CD4-positive, alpha-beta T cell treated with Interferon gamma for 1 hour (primary cell): Measurements from ENCODE around the gene KRTAP10-9.
"Not testable (repeated sequence)": the region's sequence is repeated elsewhere in the genome, so short reads cannot be mapped to it uniquely, and the experiment has no call there.

Source experiments
- DNase-seq: peaks from one replicate; pipeline ENCODE4 v3.0.0-alpha.2; 2020

The KRTAP10-9 gene

DNA sequence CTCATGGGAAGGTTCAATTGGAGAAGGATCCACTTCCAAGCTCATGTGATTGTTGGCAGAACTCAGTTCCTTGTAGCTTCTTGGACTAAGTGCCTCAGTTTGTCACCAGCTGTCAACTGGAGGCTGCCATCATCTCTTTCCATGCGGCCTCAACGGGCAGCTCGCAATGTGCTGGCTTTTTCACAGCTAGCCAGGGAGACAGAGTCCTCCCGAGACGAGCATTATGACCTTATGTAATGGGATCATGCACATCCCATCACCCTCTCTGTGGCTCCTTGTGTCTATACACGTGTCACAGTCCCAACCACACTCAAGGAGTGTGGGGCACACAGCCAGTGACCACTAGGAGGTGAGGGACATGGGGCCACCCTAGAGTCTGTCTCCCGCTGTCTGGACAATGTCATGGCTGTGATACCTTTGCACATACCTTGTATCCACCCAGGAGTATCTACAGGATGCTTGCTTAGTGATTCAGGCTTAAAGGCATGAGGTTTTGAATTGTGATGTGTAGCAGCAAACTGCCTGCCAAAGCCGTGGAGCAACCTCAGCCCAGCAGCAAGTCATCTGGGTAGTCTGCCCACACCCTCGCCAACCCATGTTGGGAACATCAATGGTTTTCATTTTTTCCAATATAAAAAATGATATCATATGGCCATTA, 30.7 kb upstream of the KRTAP10-9 start:
- no peak for DNase-seq

DNA sequence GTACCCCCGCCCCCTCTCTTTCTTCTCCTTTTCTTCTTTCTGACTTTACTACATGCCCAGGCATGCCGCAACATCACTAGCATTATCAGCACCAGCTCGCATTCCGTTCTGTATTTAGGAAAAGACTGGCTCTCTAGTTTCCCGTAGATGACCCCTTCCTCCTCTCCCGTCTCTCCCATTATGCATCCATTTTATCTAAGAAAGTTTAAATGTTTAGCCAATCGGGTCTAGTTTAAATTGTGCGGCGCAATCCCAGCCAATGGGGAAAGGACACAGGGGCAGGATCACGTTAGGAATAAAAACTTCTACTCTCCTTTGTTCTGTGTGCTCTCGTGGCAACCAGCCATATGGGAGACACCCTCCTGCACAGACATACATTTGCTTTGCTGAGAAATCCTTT, 28.8 kb upstream of the KRTAP10-9 start:
- DNase-seq, result no peak

- no peak for DNase-seq
These were observed 27.4 kb upstream of the KRTAP10-9 start for GRCh38 chr21:44599264-44600029.

DNA sequence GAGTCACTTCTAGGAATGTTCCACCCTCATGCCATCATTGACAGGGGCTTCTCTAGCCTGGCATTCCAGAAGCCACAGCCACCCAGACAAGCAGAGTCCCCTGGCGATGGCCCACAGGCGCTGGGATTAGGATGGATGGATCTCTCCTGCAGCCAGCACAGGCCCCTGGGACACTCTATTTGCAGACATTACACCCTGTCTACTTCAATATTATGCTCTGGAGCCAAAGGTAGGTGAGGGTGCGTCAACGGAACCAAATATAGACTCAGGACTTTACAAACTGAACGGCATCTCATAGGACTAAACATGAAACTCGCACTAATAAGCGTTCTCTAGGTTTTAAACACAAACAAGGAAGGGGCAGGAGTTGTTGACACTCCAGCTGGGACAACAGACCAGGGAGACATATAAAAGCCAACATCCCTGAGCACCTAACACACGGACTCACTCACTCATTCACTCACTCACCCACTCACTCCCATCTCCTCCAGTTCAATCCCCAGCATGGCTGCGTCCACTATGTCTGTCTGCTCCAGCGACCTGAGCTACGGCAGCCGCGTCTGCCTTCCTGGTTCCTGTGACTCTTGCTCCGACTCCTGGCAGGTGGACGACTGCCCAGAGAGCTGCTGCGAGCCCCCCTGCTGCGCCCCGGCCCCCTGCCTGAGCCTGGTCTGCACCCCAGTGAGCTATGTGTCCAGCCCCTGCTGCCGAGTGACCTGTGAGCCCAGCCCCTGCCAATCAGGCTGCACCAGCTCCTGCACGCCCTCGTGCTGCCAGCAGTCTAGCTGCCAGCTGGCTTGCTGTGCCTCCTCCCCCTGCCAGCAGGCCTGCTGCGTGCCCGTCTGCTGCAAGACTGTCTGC, 26.5 kb upstream of the KRTAP10-9 start, which contains the start of gene KRTAP10-7:
TSS of gene KRTAP10-7 (plus strand) at position 480 of the 861 bp plus-strand sequence. CDS start at position 505, 25 bp downstream.
- DNase-seq, result not testable (repeated sequence)

DNA sequence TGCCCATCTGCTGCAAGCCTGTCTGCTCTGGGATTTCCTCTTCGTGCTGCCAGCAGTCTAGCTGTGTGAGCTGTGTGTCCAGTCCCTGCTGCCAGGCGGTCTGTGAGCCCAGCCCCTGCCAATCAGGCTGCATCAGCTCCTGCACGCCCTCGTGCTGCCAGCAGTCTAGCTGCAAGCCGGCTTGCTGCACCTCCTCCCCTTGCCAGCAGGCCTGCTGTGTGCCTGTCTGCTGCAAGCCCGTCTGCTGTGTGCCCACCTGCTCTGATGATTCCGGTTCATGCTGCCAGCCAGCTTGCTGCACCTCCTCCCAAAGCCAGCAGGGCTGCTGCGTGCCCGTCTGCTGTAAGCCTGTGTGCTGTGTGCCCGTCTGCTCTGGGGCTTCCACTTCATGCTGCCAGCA, 25.8 kb upstream of the KRTAP10-9 start:
- not testable (repeated sequence) for DNase-seq

GRCh38 chr21:44601596-44602462, 25.1 kb upstream of the KRTAP10-9 start:
- DNase-seq, result no peak

GRCh38 chr21:44602463-44602850, 24.4 kb upstream of the KRTAP10-9 start:
- no peak for DNase-seq

- no peak for DNase-seq
These were observed 23.6 kb upstream of the KRTAP10-9 start for GRCh38 chr21:44603109-44603875.

GRCh38 chr21:44603911-44604310, 23.0 kb upstream of the KRTAP10-9 start:
- DNase-seq, result no peak

- no peak for DNase-seq
These were observed 20.4 kb upstream of the KRTAP10-9 start for GRCh38 chr21:44606495-44606894.

GRCh38 chr21:44609193-44609592, 17.7 kb upstream of the KRTAP10-9 start:
- no peak for DNase-seq

DNA sequence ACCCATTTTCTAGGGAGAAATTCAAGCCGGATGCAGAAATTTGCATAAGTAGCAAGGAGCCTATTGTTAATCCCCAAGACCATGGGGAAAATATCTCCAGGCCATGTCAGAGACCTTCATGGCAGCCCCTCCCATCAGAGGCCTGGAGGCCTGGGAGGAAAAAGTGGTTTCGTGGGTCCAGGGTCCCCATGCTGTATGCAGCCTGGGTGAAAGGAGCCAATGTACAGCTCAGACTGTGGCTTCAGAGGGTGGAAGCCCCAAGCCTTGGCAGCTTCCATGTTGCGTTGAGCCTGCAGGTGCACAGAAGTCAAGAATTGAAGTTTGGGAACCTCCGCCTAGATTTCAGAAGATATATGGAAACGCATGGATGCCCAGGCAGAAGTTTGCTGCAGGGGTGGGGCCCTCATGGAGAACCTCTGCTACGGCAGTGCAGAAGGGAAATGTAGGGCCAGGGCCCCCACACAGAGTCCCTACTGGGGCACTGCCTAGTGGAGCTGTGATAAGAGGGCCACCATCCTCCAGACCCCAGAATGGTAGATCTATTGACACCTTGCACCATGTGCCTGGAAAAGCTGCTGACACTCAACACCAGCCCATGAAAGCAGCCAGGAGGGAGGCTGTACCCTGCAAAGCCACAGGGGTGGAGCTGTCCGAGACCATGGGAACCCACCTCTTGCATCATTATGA, 16.6 kb upstream of the KRTAP10-9 start:
- not testable (repeated sequence) for DNase-seq

DNA sequence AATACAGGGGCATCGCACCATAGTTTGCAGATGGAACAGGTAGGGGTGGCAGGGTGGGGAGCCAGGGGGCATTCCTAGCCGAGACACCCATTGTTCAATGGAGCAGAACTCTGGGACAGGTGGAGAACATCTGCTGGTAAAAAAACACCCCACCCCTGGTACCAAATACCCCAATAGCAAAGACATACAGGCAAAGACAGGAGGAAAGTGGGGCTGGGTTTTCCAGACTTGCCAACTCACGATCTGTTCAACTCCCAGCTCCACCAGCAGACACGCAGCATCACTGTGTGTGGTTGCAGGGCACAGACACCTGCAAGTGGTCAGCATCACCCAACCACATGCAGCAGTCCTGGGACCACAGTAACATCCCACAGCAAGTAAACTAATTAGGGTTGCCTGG, 15.3 kb upstream of the KRTAP10-9 start:
- no peak for DNase-seq

- no peak for DNase-seq
These were observed 14.8 kb upstream of the KRTAP10-9 start, which contains the start of gene KRTAP10-8 for GRCh38 chr21:44612029-44612486. KRTAP10-8 (plus strand) TSS chr21:44612079; CDS start chr21:44612101, 22 bp downstream.

DNA sequence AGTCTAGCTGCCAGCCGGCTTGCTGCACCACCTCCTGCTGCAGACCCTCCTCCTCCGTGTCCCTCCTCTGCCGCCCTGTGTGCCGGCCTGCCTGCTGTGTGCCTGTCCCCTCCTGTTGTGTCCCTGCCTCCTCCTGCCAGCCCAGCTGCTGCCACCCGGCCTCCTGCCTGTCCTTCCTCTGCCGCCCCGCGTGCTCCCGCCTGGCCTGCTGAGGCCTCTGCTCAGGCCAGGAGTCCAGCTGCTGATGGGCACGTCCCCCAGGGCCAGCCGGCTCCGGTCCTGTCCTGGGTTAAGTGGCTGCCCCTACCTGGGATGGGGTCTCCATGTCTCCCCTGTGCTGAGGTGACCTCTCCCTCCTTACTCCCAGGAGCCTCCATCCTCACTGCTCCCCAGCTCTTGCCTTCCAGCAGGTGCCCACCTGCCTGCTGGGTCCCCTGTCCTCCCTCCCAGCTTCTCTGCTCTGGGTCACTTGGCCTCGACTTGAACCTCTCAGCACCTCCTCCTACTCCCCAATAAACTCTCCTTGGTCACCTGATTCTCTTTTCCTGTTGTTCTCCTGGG, 14.1 kb upstream of the KRTAP10-9 start:
- DNase-seq, result no peak

DNA sequence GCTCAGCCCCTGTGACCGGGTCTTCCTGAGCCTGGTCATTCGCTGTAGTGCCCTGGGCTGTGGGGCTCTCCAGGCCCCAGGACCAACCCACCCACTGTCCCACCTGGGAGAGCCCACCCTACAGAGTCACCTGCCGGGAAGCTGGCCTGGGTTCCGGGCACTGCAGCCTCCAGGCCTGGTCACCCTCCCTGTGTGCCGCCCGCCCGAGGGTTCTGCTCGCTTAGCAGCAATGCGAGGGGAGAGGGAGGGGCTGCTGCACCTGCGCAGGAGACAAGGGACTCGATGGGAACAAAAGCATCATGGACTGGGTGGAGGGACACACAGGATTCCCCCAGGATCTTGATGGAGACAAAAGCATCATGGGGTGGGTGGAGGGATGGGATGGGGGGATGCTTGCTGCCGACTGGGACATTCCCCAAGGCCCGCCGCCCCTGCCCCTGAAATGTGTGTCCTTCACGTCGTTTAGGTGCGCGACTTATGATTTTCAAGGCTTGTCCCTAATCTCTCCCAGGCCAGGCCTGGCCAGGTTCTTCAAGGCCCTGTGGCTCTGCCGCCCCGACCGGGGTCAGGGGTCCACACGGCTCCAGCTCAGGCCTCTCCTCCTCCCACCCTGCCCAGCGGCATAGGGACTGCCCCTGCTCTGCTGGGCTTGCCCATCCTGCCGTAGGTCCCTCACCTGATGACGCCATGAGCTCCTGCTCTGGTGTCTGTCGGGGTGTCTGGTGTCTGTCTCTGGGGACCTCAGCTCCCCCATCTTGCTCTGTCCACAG, 13.3 kb upstream of the KRTAP10-9 start:
- DNase-seq, result no peak

GRCh38 chr21:44614161-44614631, 12.7 kb upstream of the KRTAP10-9 start:
- DNase-seq, result no peak

DNA sequence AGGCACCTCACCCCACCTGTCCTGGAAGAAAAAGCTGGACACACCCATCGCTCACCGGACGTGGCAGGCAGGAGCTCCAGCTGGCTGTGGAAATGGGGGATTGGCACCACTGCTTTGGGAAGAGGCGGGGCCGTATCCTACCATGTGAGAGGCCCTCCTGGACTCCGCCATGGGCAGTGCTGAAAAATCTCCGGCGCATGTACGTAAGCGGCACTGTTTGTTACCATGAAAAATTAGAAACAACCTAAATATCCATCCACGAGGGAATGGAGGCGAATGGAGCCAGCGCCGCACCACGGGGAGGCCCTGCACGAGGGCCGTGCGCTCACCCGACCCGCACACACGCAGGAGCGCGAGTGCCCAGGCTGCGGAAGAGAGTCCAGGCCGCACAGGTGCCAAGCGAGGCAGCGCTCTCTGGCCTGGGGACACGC, 11.9 kb upstream of the KRTAP10-9 start:
- DNase-seq, result no peak

- no peak for DNase-seq
These were observed 11.4 kb upstream of the KRTAP10-9 start for GRCh38 chr21:44615466-44615865.
